Measurements from ENCODE around the gene TGFBR1. TPM values are rescaled to one million over a fixed set of nuclear protein-coding genes. Genes with fewer than 3 reads are reported as not detected.

Gene TGFBR1
- total and polyA plus RNA-seq, 8 donors = 34.6 to 74.1 (median 41.3) TPM

DNA sequence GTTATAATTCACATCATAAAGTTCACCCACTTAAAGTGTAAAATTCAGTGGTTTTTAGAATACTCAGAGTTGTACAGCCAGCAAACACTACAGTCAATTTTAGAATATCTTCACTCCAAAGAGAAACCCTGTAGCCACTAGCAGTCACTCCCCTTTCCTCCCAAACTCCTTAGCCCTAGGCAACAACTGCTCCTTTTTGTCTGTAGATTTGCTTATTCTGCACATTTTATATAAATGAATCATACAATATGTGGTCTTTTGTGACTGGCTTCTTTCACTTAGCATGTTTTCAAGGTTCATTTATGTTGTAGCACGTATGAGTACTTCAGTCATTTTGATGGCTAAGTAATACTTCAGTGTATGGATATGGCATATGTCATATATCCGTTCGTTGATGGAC, 38.7 kb downstream of the TGFBR1 start:
- no peaks in the 10 kb centered on the region for H3K9me3 ChIP-seq
- H3K4me3 ChIP-seq = no peak overlapping the region
- peaks cover 0 to 10% of the 10 kb centered on the region in 2 donors for H3K4me1 ChIP-seq
- intact Hi-C loops (cut with DNase I) = no loop called here
- no peak overlapping the region for H3K27ac ChIP-seq
- DNase-seq (no peak), ATAC-seq (no peak)
- H3K36me3 ChIP-seq = peaks cover 0 to 90% of the 10 kb centered on the region in 2 donors
- TF ChIP-seq, protein P1, sequence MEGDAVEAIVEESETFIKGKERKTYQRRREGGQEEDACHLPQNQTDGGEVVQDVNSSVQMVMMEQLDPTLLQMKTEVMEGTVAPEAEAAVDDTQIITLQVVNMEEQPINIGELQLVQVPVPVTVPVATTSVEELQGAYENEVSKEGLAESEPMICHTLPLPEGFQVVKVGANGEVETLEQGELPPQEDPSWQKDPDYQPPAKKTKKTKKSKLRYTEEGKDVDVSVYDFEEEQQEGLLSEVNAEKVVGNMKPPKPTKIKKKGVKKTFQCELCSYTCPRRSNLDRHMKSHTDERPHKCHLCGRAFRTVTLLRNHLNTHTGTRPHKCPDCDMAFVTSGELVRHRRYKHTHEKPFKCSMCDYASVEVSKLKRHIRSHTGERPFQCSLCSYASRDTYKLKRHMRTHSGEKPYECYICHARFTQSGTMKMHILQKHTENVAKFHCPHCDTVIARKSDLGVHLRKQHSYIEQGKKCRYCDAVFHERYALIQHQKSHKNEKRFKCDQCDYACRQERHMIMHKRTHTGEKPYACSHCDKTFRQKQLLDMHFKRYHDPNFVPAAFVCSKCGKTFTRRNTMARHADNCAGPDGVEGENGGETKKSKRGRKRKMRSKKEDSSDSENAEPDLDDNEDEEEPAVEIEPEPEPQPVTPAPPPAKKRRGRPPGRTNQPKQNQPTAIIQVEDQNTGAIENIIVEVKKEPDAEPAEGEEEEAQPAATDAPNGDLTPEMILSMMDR (IDR thresholded peaks at IDR 0.05) = no peak
- H3K27me3 ChIP-seq = no peaks in the 10 kb centered on the region

DNA sequence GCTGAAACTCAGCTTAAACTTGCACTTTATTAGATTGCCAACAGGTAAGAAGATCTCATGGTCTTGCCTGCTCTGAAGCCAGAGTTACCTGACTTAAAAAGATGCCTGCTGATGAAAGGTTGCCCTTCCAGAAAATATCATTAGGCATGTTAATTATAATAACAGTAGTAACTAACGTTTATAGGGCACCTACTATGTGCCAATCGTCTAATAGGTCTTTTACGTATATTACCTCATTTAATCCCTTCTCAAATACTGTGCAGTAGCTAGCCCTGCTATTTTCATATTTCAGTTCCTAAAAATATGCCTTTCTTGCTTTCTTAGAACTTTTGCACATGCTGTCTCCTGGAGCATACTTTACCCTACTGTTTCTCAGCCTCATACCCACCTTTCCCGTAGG, 40.1 kb downstream of the TGFBR1 start:
- DNase-seq = no peak
- Histone ChIP-seq H3K4me3 (no peak overlapping the region), H3K9me3 (no peaks in the 10 kb centered on the region), H3K27me3 (no peaks in the 10 kb centered on the region), H3K4me1 (peaks cover 0 to 7% of the 10 kb centered on the region in 2 donors), H3K36me3 (peaks cover 0 to 94% of the 10 kb centered on the region in 2 donors), H3K27ac (no peak overlapping the region)
- ATAC-seq = no peak
- TF ChIP-seq, protein P1 (IDR thresholded peaks at IDR 0.05) = no peak
- intact Hi-C loops (cut with DNase I) = no loop called here

DNA sequence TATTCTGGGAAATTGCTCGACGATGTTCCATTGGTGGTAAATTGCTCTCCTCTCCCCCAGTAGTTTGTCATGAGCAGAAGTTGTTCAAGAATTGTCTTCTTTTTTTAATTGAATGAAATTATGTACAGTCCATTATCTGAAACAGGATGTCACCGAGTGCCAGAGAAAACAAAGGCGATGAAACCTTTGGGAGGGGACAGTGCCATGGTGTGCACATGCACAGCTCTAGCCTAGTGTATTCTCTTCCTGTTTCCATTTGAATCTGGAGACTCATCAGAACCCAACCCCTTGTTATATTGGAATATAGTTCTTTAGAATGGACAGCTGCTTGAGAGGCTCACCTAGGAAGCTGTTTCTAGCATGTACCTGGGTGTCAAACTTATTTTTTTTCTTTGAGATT, 41.7 kb downstream of the TGFBR1 start:
- H3K27me3 ChIP-seq = no peaks in the 10 kb centered on the region
- H3K4me3 ChIP-seq = no peak overlapping the region
- peaks cover 0 to 95% of the 10 kb centered on the region in 2 donors for H3K36me3 ChIP-seq
- TF ChIP-seq, protein P1 (IDR thresholded peaks at IDR 0.05) = no peak
- ATAC-seq (no peak), DNase-seq (no peak)
- intact Hi-C loops (cut with DNase I) = no loop called here
- no peak overlapping the region for H3K27ac ChIP-seq
- no peaks in the 10 kb centered on the region for H3K9me3 ChIP-seq
- H3K4me1 ChIP-seq = no peaks in the 10 kb centered on the region

DNA sequence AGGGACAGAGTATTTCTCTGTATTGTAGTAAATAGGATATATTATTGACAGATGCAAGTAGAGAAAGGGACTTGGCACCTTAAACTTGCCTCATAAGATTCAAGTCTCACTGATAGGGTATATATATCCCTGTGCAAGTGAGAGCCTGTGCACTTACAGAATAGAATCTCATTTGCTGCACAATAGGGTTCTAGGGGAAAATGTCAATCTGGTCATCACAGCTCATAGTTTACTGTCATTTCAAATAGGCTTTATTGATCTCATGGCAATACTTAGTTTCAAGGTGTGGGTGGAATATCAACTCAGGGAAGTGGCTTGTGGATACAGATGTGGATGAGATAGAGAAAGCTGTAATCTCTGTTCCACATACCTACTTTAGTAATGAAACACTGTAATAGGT, 42.3 kb downstream of the TGFBR1 start:
- Histone ChIP-seq H3K27me3 (no peaks in the 10 kb centered on the region), H3K36me3 (peaks cover 0 to 96% of the 10 kb centered on the region in 2 donors), H3K4me3 (no peak overlapping the region), H3K9me3 (no peaks in the 10 kb centered on the region), H3K4me1 (no peaks in the 10 kb centered on the region), H3K27ac (no peak overlapping the region)
- TF ChIP-seq, protein P1 (IDR thresholded peaks at IDR 0.05) = no peak
- ATAC-seq (no peak), DNase-seq (no peak)
- intact Hi-C loops (cut with DNase I) = no loop called here

DNA sequence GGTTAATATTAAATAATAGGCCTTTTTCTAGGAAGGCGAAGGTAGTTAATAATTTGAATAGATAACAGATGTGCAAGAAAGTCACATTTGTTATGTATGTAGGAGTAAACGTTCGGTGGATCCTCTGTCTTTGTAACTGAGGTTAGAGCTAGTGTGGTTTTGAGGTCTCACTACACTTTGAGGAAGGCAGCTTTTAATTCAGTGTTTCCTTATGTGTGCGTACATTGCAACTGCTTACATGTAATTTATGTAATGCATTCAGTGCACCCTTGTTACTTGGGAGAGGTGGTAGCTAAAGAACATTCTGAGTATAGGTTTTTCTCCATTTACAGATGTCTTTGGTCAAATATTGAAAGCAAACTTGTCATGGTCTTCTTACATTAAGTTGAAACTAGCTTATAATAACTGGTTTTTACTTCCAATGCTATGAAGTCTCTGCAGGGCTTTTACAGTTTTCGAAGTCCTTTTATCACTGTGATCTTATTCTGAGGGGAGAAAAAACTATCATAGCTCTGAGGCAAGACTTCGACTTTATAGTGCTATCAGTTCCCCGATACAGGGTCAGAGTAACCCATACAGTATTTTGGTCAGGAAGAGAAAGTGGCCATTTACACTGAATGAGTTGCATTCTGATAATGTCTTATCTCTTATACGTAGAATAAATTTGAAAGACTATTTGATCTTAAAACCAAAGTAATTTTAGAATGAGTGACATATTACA, 45.7 kb downstream of the TGFBR1 start:
- ATAC-seq (no peak), DNase-seq (no peak)
- peaks cover 0 to 78% of the 10 kb centered on the region in 2 donors for H3K36me3 ChIP-seq

More for the DNA sequence above, 45.7 kb downstream of the TGFBR1 start:
- Histone ChIP-seq H3K27me3 (no peaks in the 10 kb centered on the region), H3K4me3 (no peak overlapping the region), H3K4me1 (no peaks in the 10 kb centered on the region), H3K27ac (no peak overlapping the region), H3K9me3 (no peaks in the 10 kb centered on the region)
- intact Hi-C loops (cut with DNase I) = no loop called here
- TF ChIP-seq, protein P1 (IDR thresholded peaks at IDR 0.05) = no peak
